HG02678 (cell line): ENCODE measurements around the gene HRAS.
"Not testable (repeated sequence)": the region's sequence is repeated elsewhere in the genome, so short reads cannot be mapped to it uniquely, and the experiment has no call there.

Experiments used
- ATAC-seq: cut with Tn5 transposase; IDR thresholded peaks from one replicate; pipeline ENCODE4 v1.9.1; 2021; ENCODE audit warnings: mild to moderate bottlenecking, moderate library complexity; ENCODE audit not compliant: unreplicated experiment

HRAS gene

GRCh38 chr11:534396-535209, 773 bp downstream of the HRAS start:
- no peak for ATAC-seq

GRCh38 chr11:533586-534395, 1.6 kb downstream of the HRAS start:
- ATAC-seq, result no peak

DNA sequence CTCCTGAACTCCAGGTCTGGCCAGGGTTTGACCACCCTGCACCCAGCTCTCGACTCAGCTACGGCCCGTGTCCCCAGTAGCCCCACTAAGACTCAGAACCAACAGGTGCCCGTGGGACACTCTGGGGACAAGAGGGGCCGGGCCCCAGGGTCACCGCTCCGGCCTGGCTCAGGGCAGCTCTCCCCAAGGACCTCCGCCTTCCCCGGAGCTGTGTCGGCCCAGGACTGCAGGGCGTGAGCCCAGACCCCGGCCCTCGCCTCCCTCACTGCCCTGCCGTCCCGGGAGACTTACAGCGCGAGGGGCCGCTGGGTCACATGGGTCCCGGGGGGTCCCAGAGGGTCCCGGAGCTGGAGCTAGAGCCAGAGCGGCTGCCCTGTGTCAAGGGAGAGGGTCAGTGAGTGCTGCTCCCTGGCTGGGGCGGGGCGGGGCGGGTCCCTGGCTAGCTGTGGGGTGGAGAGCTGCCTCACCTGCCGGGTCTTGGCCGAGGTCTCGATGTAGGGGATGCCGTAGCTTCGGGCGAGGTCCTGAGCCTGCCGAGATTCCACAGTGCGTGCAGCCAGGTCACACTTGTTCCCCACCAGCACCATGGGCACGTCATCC, 2.3 kb downstream of the HRAS start:
- ATAC-seq, result no peak

- ATAC-seq, result no peak
Measured at GRCh38 chr11:532527-532985, 2.8 kb downstream of the HRAS start.

GRCh38 chr11:531919-532526, 3.4 kb downstream of the HRAS start:
- no peak for ATAC-seq

GRCh38 chr11:530960-531831, 4.2 kb downstream of the HRAS start:
- no peak for ATAC-seq

DNA sequence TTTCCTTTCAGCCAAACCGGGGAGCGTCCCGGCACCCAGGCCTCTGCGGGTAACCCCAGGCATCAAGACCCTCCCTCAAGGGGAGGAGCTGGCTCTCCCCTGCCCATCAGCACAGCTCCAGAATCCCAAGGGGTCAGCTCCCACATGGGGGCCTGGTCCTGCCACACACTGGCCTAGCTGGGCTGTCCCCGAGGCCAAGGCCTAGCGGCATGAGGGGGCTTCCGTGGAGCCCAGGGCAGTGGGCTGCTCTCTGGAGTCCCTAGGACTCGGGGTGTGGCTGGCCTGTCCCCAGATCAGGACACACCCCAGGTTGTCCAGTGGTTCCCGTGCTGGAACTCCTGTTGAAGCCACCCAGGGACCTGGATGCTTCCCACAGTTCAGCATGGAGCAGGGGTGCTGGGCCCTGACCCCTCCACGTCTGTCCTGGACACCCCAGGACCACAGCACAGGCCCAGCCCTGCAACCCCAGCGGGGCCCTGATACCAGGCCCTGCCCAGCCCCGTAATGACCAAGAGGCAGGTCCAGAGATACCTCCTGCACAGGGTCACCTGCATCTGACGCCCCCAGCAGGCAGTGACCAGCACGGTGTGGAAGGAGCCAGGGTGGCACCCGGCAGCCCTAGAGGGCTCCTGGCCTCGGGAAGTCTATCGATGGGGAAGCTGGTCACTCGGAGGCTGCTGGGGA, 5.5 kb downstream of the HRAS start:
- ATAC-seq, result no peak

GRCh38 chr11:528815-529727, 6.3 kb downstream of the HRAS start:
- no peak for ATAC-seq

- ATAC-seq, result no peak
Measured at GRCh38 chr11:528166-528814, 7.1 kb downstream of the HRAS start.

- no peak for ATAC-seq
Measured at GRCh38 chr11:526192-526591, 9.2 kb downstream of the HRAS start.

- ATAC-seq, result no peak
Measured at GRCh38 chr11:521177-521688, 14.1 kb downstream of the HRAS start.

DNA sequence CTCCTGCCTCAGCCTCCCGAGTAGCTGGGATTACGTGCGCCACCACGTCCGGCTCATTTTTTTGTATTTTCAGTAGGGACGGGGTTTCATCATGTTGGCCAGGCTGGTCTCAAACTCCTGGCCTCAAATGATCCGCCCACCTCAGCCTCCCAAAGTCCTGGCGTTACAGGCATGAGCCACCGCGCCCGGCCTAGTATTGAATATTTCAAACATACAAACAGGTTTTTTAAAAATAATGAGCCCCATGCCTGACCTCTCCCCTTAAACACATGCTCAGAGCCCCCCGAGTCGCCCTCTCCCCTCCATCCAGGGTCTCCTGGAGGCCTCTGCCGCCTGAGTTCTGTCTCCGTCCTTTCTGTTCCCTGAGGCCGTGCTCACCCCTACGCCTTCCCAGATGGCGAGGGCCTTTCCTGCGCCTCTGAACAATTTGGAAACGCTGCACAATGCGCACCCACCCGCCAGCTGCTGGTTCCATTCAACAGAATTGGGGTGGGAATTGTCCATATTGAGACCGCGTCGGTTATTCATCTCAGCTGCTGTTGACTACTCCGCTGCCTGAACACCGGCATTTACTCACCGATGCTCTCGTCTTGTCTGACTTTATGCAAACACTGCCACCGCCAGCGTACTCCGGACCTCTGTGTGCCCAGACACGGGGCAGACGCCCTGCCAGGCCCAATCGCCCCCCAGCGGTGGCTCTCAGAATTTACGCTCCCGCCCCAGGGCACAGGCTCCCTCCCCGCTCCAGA, 14.8 kb downstream of the HRAS start:
- no peak for ATAC-seq

- ATAC-seq, result peak; percentile 77
Measured at GRCh38 chr11:518463-519202, 16.7 kb downstream of the HRAS start.

DNA sequence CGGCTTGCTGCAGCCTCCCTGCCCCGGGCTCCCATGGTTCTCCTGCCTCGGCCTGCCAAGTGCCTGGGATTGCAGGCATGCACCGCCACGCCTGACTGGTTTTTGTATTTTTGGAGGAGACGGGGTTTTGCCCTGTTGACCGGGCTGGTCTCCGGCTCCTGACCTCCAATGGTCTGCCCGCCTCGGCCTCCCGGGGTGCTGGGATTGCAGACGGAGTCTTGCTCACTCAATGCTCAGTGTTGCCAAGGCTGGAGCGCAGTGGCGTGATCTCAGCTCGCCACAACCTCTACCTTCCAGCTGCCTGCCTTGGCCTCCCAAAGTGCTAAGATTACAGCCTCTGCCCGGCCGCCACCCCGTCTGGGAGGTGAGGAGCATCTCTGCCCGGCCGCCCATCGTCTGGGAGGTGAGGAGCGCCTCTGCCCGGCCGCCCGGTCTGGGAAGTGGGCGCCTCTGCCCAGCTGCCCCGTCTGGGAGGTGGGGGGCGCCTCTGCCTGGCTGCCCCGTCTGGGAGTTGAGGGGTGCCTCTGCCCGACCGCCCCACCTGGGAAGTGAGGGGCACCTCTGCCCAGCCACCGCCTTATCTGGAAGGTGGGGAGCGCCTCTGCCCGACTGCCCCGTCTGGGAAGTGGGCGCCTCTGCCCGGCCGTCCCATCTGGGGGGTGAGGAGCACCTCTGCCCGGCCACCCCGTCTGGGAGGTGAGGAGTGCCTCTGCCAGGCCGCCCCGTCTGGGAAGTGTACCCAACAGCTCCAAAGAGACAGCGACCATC, 18.3 kb downstream of the HRAS start:
- ATAC-seq, result not testable (repeated sequence)

DNA sequence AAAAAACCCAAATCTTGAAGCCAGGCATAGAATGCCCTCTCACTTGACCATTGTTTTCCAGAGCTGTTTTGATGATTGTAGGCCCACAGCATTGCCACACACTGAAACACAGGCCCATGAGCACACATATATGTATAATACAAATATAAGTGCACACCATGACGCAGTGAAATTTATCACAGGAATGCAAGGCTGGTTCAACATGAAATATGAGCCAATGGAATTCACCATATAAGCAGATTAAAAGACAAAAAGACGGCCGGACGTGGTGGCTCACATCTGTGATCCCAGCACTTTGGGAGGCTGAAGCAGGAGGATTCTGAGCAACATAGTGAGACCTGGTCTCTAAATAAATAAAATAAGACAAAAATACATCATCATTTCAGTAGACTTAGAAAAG, 19.0 kb downstream of the HRAS start:
- ATAC-seq, result no peak

- no peak for ATAC-seq
Measured at GRCh38 chr11:515131-515530, 20.2 kb downstream of the HRAS start.
